IPS DF 6.9 (cell line): ENCODE measurements around the gene TEKT4.

Source experiments
- DNase-seq: peaks from one replicate; pipeline ENCODE4 v3.0.0-alpha.2; 2013; ENCODE audit warnings: low read depth, low spot score
- H3K27ac ChIP-seq: one replicate; pipeline ENCODE4 v1.5.1; 2013; ENCODE audit warnings: low read length, control low read depth
- H3K27me3 ChIP-seq: 2 replicates; pipeline ENCODE4 v1.6.1; 2013; ENCODE audit warnings: mild to moderate bottlenecking, low read length; ENCODE audit not compliant: control insufficient read depth, insufficient read depth
- H3K36me3 ChIP-seq: 2 replicates; pipeline ENCODE4 v1.6.1; 2013; ENCODE audit warnings: low read length; ENCODE audit not compliant: control insufficient read depth, insufficient read depth
- H3K4me1 ChIP-seq: 2 replicates; pipeline ENCODE4 v1.6.1; 2013; ENCODE audit warnings: low read length; ENCODE audit not compliant: control insufficient read depth, insufficient read depth
- H3K4me3 ChIP-seq: 2 replicates; pipeline ENCODE4 v1.5.1; 2013; ENCODE audit warnings: mild to moderate bottlenecking, low read length
- H3K9me3 ChIP-seq: 2 replicates; pipeline ENCODE4 v1.6.1; 2013; ENCODE audit warnings: low read length, inconsistent platforms; ENCODE audit not compliant: control insufficient read depth, insufficient read depth
- WGBS: extraction: QIAGEN DNeasy Blood & Tissue Kit; methylation state at CpG from one replicate; pipeline ENCODE4 v1.1.7; 2013; ENCODE audit warnings: mixed read lengths, missing lambda C conversion rate; ENCODE audit not compliant: insufficient read length, insufficient coverage; 5-methylcytosine and 5-hydroxymethylcytosine counted together

TEKT4 gene

GRCh38 chr2:94869552-94870439, 1.4 kb upstream of the TEKT4 start:
- no peaks in the 10 kb centered on the region; the same call in 1 of the 2 replicates for H3K27me3 ChIP-seq
- no peak overlapping the region for H3K27ac ChIP-seq
- no peak overlapping the region for H3K4me3 ChIP-seq
- no peaks in the 10 kb centered on the region for H3K9me3 ChIP-seq
- no peaks in the 10 kb centered on the region for H3K36me3 ChIP-seq
- no peaks in the 10 kb centered on the region for H3K4me1 ChIP-seq
- DNase-seq: no peak
- no CpG with 5 or more reads among the region's 22 CpGs for WGBS

GRCh38 chr2:94870440-94871225, 597 bp upstream of the TEKT4 start:
- Histone ChIP-seq H3K36me3 (no peaks in the 10 kb centered on the region), H3K4me3 (no peak overlapping the region), H3K9me3 (no peaks in the 10 kb centered on the region), H3K4me1 (no peaks in the 10 kb centered on the region), H3K27ac (no peak overlapping the region), H3K27me3 (no peaks in the 10 kb centered on the region; the same call in 1 of the 2 replicates)
- DNase-seq: no peak
- no CpG with 5 or more reads among the region's 25 CpGs for WGBS

- Histone ChIP-seq H3K9me3 (no peaks in the 10 kb centered on the region), H3K27ac (no peak overlapping the region), H3K4me1 (no peaks in the 10 kb centered on the region), H3K27me3 (no peaks in the 10 kb centered on the region; the same call in 1 of the 2 replicates), H3K4me3 (no peak overlapping the region), H3K36me3 (no peaks in the 10 kb centered on the region)
- no peak for DNase-seq
- WGBS: no CpG with 5 or more reads among the region's 10 CpGs
These were observed 923 bp downstream of the TEKT4 start for GRCh38 chr2:94872088-94872618.

- Histone ChIP-seq H3K27me3 (no peaks in the 10 kb centered on the region; the same call in 1 of the 2 replicates), H3K27ac (no peak overlapping the region), H3K4me1 (no peaks in the 10 kb centered on the region), H3K36me3 (no peaks in the 10 kb centered on the region), H3K4me3 (no peak overlapping the region), H3K9me3 (peaks cover under 1% of the 10 kb centered on the region; the same call in 1 of the 2 replicates)
- DNase-seq: no peak
- no CpG with 5 or more reads among the region's 12 CpGs for WGBS
These were observed 1.6 kb downstream of the TEKT4 start for GRCh38 chr2:94872676-94873361.

- Histone ChIP-seq H3K4me3 (no peak overlapping the region), H3K27me3 (no peaks in the 10 kb centered on the region; the same call in 1 of the 2 replicates), H3K27ac (no peak overlapping the region), H3K36me3 (no peaks in the 10 kb centered on the region), H3K4me1 (no peaks in the 10 kb centered on the region), H3K9me3 (peaks cover 1% of the 10 kb centered on the region)
- WGBS: no CpG with 5 or more reads among the region's 28 CpGs
- no peak for DNase-seq
These were observed 2.4 kb downstream of the TEKT4 start for GRCh38 chr2:94873362-94874276.

- peaks cover 1% of the 10 kb centered on the region for H3K9me3 ChIP-seq
- no peaks in the 10 kb centered on the region for H3K4me1 ChIP-seq
- H3K36me3 ChIP-seq: no peaks in the 10 kb centered on the region
- DNase-seq: no peak
- peak overlapping the region; percentile 10; the same call in 1 of the 2 replicates for H3K4me3 ChIP-seq
- H3K27me3 ChIP-seq: no peaks in the 10 kb centered on the region; the same call in 1 of the 2 replicates
- no CpG with 5 or more reads among the region's 53 CpGs for WGBS
- no peak overlapping the region for H3K27ac ChIP-seq
These were observed 3.2 kb downstream of the TEKT4 start for GRCh38 chr2:94874277-94874997.

- Histone ChIP-seq H3K4me3 (no peak overlapping the region), H3K27ac (no peak overlapping the region), H3K36me3 (no peaks in the 10 kb centered on the region), H3K27me3 (no peaks in the 10 kb centered on the region; the same call in 1 of the 2 replicates), H3K4me1 (no peaks in the 10 kb centered on the region), H3K9me3 (peaks cover 1% of the 10 kb centered on the region)
- WGBS: no CpG with 5 or more reads among the region's 22 CpGs
- DNase-seq: no peak
These were observed 4.0 kb downstream of the TEKT4 start for GRCh38 chr2:94875064-94875819.

- Histone ChIP-seq H3K27me3 (no peaks in the 10 kb centered on the region; the same call in 1 of the 2 replicates), H3K36me3 (no peaks in the 10 kb centered on the region), H3K27ac (no peak overlapping the region), H3K9me3 (peaks cover 1% of the 10 kb centered on the region), H3K4me3 (no peak overlapping the region), H3K4me1 (no peaks in the 10 kb centered on the region)
- no peak for DNase-seq
- WGBS: no CpG with 5 or more reads among the region's 17 CpGs
These were observed 4.7 kb downstream of the TEKT4 start for GRCh38 chr2:94875820-94876522.
